ENCODE data around the gene ZNF563.

ZNF563 gene

GRCh38 chr19:12333162-12334159 lies at the start of gene ZNF563:
Gene ZNF563 (minus strand): TSS chr19:12333633. CDS start chr19:12333482, 151 bp downstream.
- TF ChIP-seq GATA2 (IDR thresholded peaks at IDR 0.05; ENCODE audit: low read depth, low read length): no peak

- no peak for TF ChIP-seq GATA2 (IDR thresholded peaks at IDR 0.05; ENCODE audit: low read depth, low read length)
These were observed 47.0 kb upstream of the ZNF563 start for GRCh38 chr19:12380444-12380737.

- TF ChIP-seq GATA3 (IDR thresholded peaks at IDR 0.05; ENCODE audit: low read depth, low read length) (no peak), GATA2 (IDR thresholded peaks at IDR 0.05; ENCODE audit: low read depth, low read length) (no peak)
These were observed 46.5 kb upstream of the ZNF563 start for GRCh38 chr19:12379732-12380443.

- no peak for TF ChIP-seq GATA2 (IDR thresholded peaks at IDR 0.05; ENCODE audit: low read depth, low read length)
- no peak for TF ChIP-seq GATA3 (IDR thresholded peaks at IDR 0.05; ENCODE audit: low read depth, low read length)
These were observed 40.6 kb upstream of the ZNF563 start for GRCh38 chr19:12374026-12374425.

GRCh38 chr19:12365236-12366162 lies 32.1 kb upstream of the ZNF563 start, which contains the start of gene ZNF442:
Gene ZNF442 (minus strand): TSS chr19:12365683. CDS start chr19:12363631, 2,052 bp downstream.
- TF ChIP-seq GATA3 (IDR thresholded peaks at IDR 0.05; ENCODE audit: low read depth, low read length) (no peak), GATA2 (IDR thresholded peaks at IDR 0.05; ENCODE audit: low read depth, low read length) (peak; percentile 66)

- TF ChIP-seq GATA2 (IDR thresholded peaks at IDR 0.05; ENCODE audit: low read depth, low read length) (no peak), GATA3 (IDR thresholded peaks at IDR 0.05; ENCODE audit: low read depth, low read length) (no peak)
These were observed 31.2 kb upstream of the ZNF563 start for GRCh38 chr19:12364391-12365235.

GRCh38 chr19:12353375-12353774 lies 19.9 kb upstream of the ZNF563 start:
- TF ChIP-seq GATA2 (IDR thresholded peaks at IDR 0.05; ENCODE audit: low read depth, low read length) (no peak), GATA3 (IDR thresholded peaks at IDR 0.05; ENCODE audit: low read depth, low read length) (no peak)

- TF ChIP-seq GATA3 (IDR thresholded peaks at IDR 0.05; ENCODE audit: low read depth, low read length): no peak
- no peak for TF ChIP-seq GATA2 (IDR thresholded peaks at IDR 0.05; ENCODE audit: low read depth, low read length)
These were observed 17.4 kb upstream of the ZNF563 start for GRCh38 chr19:12350890-12351197.

GRCh38 chr19:12350185-12350889 lies 16.9 kb upstream of the ZNF563 start:
- TF ChIP-seq GATA3 (IDR thresholded peaks at IDR 0.05; ENCODE audit: low read depth, low read length): no peak
- no peak for TF ChIP-seq GATA2 (IDR thresholded peaks at IDR 0.05; ENCODE audit: low read depth, low read length)

GRCh38 chr19:12346896-12347295 lies 13.5 kb upstream of the ZNF563 start:
- no peak for TF ChIP-seq GATA3 (IDR thresholded peaks at IDR 0.05; ENCODE audit: low read depth, low read length)
- no peak for TF ChIP-seq GATA2 (IDR thresholded peaks at IDR 0.05; ENCODE audit: low read depth, low read length)

GRCh38 chr19:12345197-12345596 lies 11.8 kb upstream of the ZNF563 start:
- TF ChIP-seq GATA3 (IDR thresholded peaks at IDR 0.05; ENCODE audit: low read depth, low read length) (no peak), GATA2 (IDR thresholded peaks at IDR 0.05; ENCODE audit: low read depth, low read length) (no peak)

- TF ChIP-seq GATA2 (IDR thresholded peaks at IDR 0.05; ENCODE audit: low read depth, low read length) (no peak), GATA3 (IDR thresholded peaks at IDR 0.05; ENCODE audit: low read depth, low read length) (no peak)
These were observed 2.1 kb downstream of the ZNF563 start for GRCh38 chr19:12331211-12331941.
